Fibroblast of pulmonary artery (primary cell): ENCODE measurements around the gene IRX4.

Experiments
- DNase-seq: peaks from one replicate; pipeline ENCODE4 v3.0.0-alpha.2; 2010; ENCODE audit warnings: low read depth
- H3K4me3 ChIP-seq: replicated peaks from 2 replicates; pipeline ENCODE4 v1.5.1; 2011; ENCODE audit warnings: low read depth, mild to moderate bottlenecking, control low read depth, low read length, moderate library complexity
- CTCF ChIP-seq: IDR thresholded peaks from 2 replicates; pipeline ENCODE4 v1.5.1; 2011; ENCODE audit warnings: mild to moderate bottlenecking, control low read depth, low read length, inconsistent platforms; ENCODE audit errors: missing control alignments

IRX4 gene

DNA sequence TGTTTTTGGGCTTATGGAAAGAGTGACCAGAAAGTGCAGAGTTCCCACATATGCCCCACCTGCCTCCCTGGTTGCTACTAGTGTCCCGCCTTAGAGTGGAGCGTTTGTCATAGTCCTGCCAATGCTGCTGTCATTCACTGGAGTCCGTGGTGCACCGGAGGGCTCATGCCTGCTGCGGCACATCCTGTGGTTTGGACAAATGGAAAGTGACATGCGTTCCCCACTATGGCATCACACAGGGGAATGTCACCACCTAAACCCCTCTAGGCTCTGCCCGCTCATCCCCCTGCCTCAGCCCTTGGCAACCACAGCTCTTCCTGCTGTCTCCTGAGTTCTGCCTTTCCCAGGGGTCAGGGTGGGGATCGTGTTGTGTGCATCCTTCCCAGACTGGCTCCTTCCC, 29.2 kb downstream of the IRX4 start:
- DNase-seq: no peak
- TF ChIP-seq CTCF: no peak
- no peak overlapping the region for H3K4me3 ChIP-seq

DNA sequence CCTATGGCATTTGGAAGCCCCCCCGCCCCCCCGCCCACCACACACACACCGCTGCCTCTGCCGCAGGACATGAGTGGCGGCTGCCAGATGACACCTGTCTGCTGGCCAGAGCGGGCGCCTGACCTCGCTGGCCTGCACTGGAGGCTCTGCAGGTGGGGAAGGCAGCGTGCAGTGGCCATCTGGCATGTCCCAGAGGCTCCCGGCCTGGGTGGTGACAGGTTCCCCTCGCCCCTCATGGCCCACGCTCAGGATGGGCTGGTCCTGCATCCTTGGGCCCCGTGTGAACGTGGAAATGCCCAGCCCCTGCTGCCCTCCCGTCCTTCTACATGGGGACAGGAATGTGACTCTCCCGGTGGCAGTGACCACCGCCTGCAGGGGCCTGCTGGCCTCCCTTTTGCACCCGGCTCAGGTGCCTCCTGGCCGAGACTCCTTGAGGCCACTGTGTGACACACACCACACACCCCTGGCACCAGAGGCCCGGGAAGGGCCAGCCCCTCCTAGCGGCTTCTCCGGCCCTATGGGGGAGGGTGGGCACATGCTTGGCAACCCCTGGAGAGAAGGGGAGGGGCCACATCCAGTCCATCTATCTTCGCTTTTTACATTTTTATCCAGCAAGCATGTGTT, 30.3 kb downstream of the IRX4 start:
- no peak for DNase-seq
- no peak for TF ChIP-seq CTCF
- H3K4me3 ChIP-seq: no peak overlapping the region

- no peak overlapping the region for H3K4me3 ChIP-seq
- TF ChIP-seq CTCF: no peak
- no peak for DNase-seq
Measured at GRCh38 chr5:1851290-1851934, 31.3 kb downstream of the IRX4 start.

DNA sequence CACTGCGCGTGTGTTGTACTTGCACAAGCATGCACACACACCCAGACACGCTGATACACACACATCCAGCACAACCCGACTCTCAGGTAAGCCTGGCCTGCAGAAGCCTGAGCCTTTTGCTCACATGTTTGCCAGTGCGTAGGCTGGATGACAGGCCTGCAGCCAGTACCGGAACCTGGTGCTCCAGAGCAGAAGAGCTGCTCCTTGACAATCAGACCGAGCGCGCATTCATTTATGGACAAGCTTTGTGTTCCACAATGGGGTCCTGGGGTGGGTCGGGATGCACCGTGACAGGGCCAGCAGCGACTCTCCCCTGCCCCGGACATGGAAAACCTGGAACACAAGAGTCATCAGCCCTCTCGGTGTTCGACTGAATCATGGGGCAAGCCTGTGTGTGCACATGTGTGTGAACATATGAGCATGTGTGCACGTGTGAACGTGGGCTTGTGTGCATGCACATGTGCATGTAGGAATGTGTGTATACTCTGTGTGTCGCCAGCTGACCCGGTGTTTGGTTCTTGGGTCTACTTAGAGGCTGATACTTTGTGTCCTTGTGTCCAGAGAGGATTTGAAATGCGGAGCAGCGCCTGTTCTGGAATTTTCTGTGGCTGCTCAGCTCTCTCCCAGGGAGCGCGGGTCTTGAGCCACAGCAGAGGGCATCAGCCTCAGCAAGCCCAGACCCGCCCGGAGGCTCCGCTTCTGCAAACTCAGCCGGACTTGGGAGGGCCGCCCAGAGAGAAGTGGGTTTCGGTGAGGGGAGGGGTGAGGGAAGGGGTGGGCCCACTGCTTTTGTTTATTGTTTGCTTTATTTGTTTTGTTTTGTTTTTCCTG, 32.2 kb downstream of the IRX4 start:
- DNase-seq: no peak
- TF ChIP-seq CTCF: no peak
- H3K4me3 ChIP-seq: no peak overlapping the region

DNA sequence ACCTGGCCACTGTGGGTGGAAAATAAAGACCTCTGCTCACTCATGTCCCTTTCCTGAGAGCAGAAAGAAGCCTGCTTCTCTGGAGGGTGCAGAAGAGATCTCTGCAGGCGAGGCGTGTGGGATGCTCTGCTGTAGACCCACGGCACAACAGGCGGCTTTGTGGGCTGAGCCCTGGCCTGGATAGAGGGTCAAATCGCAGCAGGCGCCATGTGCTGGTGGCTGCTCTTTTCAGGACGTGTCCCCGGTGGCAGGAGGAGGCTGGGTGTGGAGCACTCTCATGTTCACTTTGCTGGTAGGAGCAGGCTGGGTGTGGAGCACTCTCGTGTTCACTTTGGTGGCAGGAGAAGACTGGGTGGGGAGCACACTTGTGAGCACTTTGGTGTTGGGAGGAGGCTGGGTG, 35.1 kb downstream of the IRX4 start:
- TF ChIP-seq CTCF: no peak
- H3K4me3 ChIP-seq: no peak overlapping the region
- DNase-seq: no peak

DNA sequence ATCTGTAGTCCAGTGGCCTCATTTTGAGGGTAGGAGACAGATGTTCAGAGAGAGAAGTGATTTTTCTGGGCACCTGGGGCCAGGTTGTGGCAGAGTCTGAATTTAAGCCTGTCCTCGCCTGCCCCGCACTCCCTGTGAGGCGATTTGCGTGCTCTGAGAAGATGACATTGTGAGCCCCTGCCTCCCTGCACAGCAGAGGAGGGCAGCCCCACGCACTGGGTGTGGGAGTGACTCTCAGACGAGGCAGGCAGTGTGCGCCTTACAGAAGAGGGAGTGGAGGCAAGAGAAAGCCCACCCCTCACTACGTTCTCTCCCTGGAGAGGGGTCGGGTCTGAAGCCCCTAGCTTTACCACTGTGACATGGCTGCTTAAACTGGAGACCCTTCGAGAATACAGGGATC, 35.7 kb downstream of the IRX4 start:
- no peak overlapping the region for H3K4me3 ChIP-seq
- no peak for TF ChIP-seq CTCF
- DNase-seq: no peak

DNA sequence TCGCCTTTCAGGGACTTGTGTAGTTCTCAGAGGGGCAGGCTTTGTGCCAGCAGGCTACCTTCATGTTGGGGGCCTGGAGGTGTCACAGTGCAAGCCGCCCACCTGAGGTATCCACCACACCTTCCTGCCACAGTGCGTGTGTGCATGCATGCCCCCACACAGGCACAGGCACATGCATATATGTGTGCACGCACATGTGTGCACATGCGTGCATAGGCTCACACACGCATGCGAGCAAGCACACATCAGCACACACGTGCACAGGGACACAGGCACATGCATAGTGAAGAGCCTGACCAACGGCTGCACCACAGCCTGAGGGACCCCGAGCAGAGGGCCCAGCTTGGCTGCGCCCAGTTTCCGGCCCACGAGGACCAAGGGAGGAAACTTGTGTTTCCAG, 36.1 kb downstream of the IRX4 start:
- no peak for TF ChIP-seq CTCF
- H3K4me3 ChIP-seq: no peak overlapping the region
- no peak for DNase-seq
